ENCODE results near the gene IQCK. TPM values are rescaled to one million over a fixed set of nuclear protein-coding genes. Genes with fewer than 3 reads are reported as not detected.
"Not testable (repeated sequence)": the region's sequence is repeated elsewhere in the genome, so short reads cannot be mapped to it uniquely, and the experiment has no call there.

Gene IQCK
- 8.2 and 13.1 TPM in 2 replicates for total RNA-seq

- peak; percentile 84 to 91 for DNase-seq (ENCODE audit: low read depth in 2 of 2)
Measured at GRCh38 chr16:19717741-19718623, at the start of gene IQCK, which contains the start of gene KNOP1. Gene IQCK, plus strand, starts transcription at chr16:19718271. Its CDS starts 36 bp downstream, at chr16:19718307. Gene KNOP1, minus strand, starts transcription at chr16:19718227. Its CDS starts 3,192 bp downstream, at chr16:19715035.

GRCh38 chr16:19672378-19672777 is 45.7 kb upstream of the IQCK start:
- DNase-seq (ENCODE audit: low read depth in 2 of 2) = no peak

GRCh38 chr16:19674485-19674884 is 43.6 kb upstream of the IQCK start:
- no peak for DNase-seq (ENCODE audit: low read depth in 2 of 2)

GRCh38 chr16:19677402-19677801 is 40.7 kb upstream of the IQCK start:
- DNase-seq (ENCODE audit: low read depth in 2 of 2) = no peak

- no peak for DNase-seq (ENCODE audit: low read depth in 2 of 2)
Measured at GRCh38 chr16:19678804-19679203, 39.3 kb upstream of the IQCK start.

- DNase-seq (ENCODE audit: low read depth in 2 of 2) = not testable (repeated sequence)
Measured at GRCh38 chr16:19679281-19679680, 38.8 kb upstream of the IQCK start.

- peak in 1 of 2 donors; percentile 26 for DNase-seq (ENCODE audit: low read depth in 2 of 2)
Measured at GRCh38 chr16:19680881-19681340, 37.2 kb upstream of the IQCK start.

GRCh38 chr16:19681637-19682036 is 36.4 kb upstream of the IQCK start:
- DNase-seq (ENCODE audit: low read depth in 2 of 2) = no peak

- DNase-seq (ENCODE audit: low read depth in 2 of 2) = no peak
Measured at GRCh38 chr16:19683453-19684236, 34.4 kb upstream of the IQCK start.

- DNase-seq (ENCODE audit: low read depth in 2 of 2) = no peak
Measured at GRCh38 chr16:19685176-19685575, 32.9 kb upstream of the IQCK start.

- no peak for DNase-seq (ENCODE audit: low read depth in 2 of 2)
Measured at GRCh38 chr16:19687279-19687678, 30.8 kb upstream of the IQCK start.

- DNase-seq (ENCODE audit: low read depth in 2 of 2) = no peak
Measured at GRCh38 chr16:19688396-19689024, 29.6 kb upstream of the IQCK start.

GRCh38 chr16:19689342-19689741 is 28.7 kb upstream of the IQCK start:
- DNase-seq (ENCODE audit: low read depth in 2 of 2) = no peak

- no peak for DNase-seq (ENCODE audit: low read depth in 2 of 2)
Measured at GRCh38 chr16:19690196-19690595, 27.9 kb upstream of the IQCK start.

GRCh38 chr16:19691161-19691711 is 26.8 kb upstream of the IQCK start:
- peak; percentile 74 to 77 for DNase-seq (ENCODE audit: low read depth in 2 of 2)

- DNase-seq (ENCODE audit: low read depth in 2 of 2) = no peak
Measured at GRCh38 chr16:19694989-19695388, 23.1 kb upstream of the IQCK start.

GRCh38 chr16:19696328-19696727 is 21.7 kb upstream of the IQCK start:
- DNase-seq (ENCODE audit: low read depth in 2 of 2) = peak; percentile 98 to 99

- DNase-seq (ENCODE audit: low read depth in 2 of 2) = no peak
Measured at GRCh38 chr16:19696961-19697360, 21.1 kb upstream of the IQCK start.

- no peak for DNase-seq (ENCODE audit: low read depth in 2 of 2)
Measured at GRCh38 chr16:19697756-19698318, 20.2 kb upstream of the IQCK start.

GRCh38 chr16:19698480-19699465 is 19.3 kb upstream of the IQCK start:
- DNase-seq (ENCODE audit: low read depth in 2 of 2) = no peak

Measured in dermis microvascular lymphatic vessel endothelial cell (primary cell).